AG04450 (cell line): ENCODE results near the gene GPR83. TPM values are rescaled to one million over a fixed set of nuclear protein-coding genes. Genes with fewer than 3 reads are reported as not detected.
A peak's percentile ranks its signal among the peaks of the same experiment; 100 is the strongest.

Experiments used
- CTCF ChIA-PET: fragments of 300-600, 350-600 bp; formaldehyde crosslinking; extraction: SDS; loops from one replicate; lab custom pipeline; 2022; ENCODE audit warnings: antibody characterized with exemption, inconsistent platforms; lab: Charles Lee
- POLR2A ChIA-PET: fragments of 350-600 bp; formaldehyde crosslinking; extraction: SDS; loops from one replicate; lab custom pipeline; 2021; ENCODE audit warnings: antibody characterized with exemption, inconsistent platforms; lab: Yijun Ruan, JAX
- DNase-seq: peaks from one replicate; pipeline ENCODE4 v3.0.0-alpha.2; 2011; ENCODE audit warnings: low read depth, low spot score
- H3K27ac ChIP-seq: one replicate; pipeline ENCODE4 v1.5.1; 2012; ENCODE audit warnings: low read depth, low read length, control low read depth
- H3K27me3 ChIP-seq: one replicate; pipeline ENCODE4 v1.6.0; 2012; ENCODE audit warnings: low read length; ENCODE audit not compliant: control insufficient read depth, insufficient read depth
- H3K4me3 ChIP-seq: 2 replicates; pipeline ENCODE4 v1.5.1; 2011; ENCODE audit warnings: mild to moderate bottlenecking, low read depth, low read length, control low read depth
- H3K9me3 ChIP-seq: 2 replicates; pipeline ENCODE4 v1.5.1; 2012; ENCODE audit warnings: low read length; ENCODE audit not compliant: control insufficient read depth, insufficient read depth
- polyA plus RNA-seq: library from polyadenylated mRNA; depleted of rRNA; stranded (reverse); fragments of >200 nt; gene quantifications from 2 replicates; pipeline ENCODE4 v1.2.3, GENCODE V29; 2011
- TF ChIP-seq, protein P1 (sequence below): IDR thresholded peaks from 2 replicates; pipeline ENCODE4 v1.5.1; 2011; ENCODE audit warnings: low read depth, low read length, control low read depth, inconsistent platforms

GPR83 gene
- polyA plus RNA-seq, 1 experiment = 0.02 TPM

DNA sequence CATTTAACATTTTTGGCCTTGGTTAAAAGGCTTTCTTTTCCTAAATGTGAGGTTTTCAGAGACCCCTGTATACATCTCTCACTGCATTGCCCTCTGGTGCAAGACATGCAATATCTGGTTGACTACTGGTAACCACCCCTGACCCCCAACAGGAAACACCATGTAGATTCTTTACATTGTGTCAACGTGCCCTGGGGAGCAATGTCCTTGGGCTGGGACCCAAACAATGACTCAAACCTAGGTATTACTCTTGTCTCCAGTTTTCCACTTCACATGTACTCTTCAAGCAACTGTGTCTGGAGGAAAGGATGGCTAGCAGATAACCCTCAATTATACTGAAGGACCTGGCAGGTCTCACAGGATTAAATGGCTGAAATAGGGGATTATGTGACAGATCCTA, 1.1 kb upstream of the GPR83 start:
- Histone ChIP-seq H3K27ac (no peak overlapping the region), H3K27me3 (peaks cover 37% of the 10 kb centered on the region), H3K9me3 (no peaks in the 10 kb centered on the region; the same call in 1 of the 2 replicates), H3K4me3 (no peak overlapping the region)
- ChIA-PET CTCF (interaction anchor here (0.9 kb wide), 1 partner anchor 15 kb away, joined by 4 read pairs; no protein-coding TSS in a partner anchor), POLR2A (no interaction called here)
- no peak for DNase-seq
- TF ChIP-seq, protein P1, sequence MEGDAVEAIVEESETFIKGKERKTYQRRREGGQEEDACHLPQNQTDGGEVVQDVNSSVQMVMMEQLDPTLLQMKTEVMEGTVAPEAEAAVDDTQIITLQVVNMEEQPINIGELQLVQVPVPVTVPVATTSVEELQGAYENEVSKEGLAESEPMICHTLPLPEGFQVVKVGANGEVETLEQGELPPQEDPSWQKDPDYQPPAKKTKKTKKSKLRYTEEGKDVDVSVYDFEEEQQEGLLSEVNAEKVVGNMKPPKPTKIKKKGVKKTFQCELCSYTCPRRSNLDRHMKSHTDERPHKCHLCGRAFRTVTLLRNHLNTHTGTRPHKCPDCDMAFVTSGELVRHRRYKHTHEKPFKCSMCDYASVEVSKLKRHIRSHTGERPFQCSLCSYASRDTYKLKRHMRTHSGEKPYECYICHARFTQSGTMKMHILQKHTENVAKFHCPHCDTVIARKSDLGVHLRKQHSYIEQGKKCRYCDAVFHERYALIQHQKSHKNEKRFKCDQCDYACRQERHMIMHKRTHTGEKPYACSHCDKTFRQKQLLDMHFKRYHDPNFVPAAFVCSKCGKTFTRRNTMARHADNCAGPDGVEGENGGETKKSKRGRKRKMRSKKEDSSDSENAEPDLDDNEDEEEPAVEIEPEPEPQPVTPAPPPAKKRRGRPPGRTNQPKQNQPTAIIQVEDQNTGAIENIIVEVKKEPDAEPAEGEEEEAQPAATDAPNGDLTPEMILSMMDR = no peak

DNA sequence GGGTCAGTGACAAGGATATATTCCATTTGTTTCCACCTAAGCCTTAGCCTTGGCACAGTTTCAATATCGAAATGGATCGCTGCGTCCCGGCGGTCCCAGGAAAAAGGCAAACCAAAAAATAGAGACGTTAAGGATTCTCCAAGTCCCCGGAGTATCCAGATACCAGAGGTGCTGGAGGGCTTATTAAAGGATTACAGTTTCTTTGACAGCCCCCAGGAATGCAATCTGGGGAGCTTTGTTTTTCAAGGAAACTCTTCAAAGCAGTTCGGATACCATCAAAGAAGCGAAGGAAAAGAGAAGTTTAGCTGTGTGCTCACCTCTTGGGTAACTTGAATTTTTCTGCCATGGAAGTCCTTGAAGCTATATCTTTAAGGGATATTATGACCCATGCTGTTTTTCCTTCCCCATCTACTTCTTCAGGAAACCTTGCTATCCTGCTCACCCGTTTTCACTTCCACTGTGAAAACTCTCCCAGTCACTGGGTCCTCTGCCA, 600 bp upstream of the GPR83 start:
- CTCF ChIA-PET = interaction anchor here (0.7 to 0.9 kb wide), 2 partner anchors 16 to 231 kb away, joined by 3 to 4 read pairs; no protein-coding TSS in a partner anchor
- POLR2A ChIA-PET = no interaction called here
- Histone ChIP-seq H3K27me3 (peaks cover 42% of the 10 kb centered on the region), H3K27ac (no peak overlapping the region), H3K9me3 (no peaks in the 10 kb centered on the region; the same call in 1 of the 2 replicates), H3K4me3 (peak overlapping the region; percentile 58)
- TF ChIP-seq, protein P1 = no peak
- no peak for DNase-seq

DNA sequence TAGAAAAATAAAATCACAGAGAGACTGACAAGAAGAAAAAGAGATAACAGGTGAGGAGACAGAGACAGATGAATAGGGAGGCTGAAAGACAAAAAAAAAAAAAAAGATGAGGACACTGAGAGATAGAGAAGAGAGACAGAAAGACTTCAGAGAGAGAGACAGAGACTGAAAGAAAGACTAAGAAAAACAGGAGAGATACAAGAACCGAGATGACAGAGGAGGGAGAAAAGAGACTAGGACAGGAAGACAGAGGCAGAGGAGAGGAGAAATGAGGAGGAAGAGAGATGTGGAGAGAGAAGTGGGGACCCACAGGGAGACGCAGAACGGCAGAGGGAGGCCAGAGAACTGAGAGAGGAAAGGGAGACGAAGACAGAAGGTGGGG, 771 bp downstream of the GPR83 start:
- TF ChIP-seq, protein P1 = no peak
- Histone ChIP-seq H3K27me3 (peaks cover 48% of the 10 kb centered on the region), H3K9me3 (no peaks in the 10 kb centered on the region; the same call in 1 of the 2 replicates), H3K4me3 (no peak overlapping the region), H3K27ac (no peak overlapping the region)
- ChIA-PET CTCF (no interaction called here), POLR2A (no interaction called here)
- no peak for DNase-seq

DNA sequence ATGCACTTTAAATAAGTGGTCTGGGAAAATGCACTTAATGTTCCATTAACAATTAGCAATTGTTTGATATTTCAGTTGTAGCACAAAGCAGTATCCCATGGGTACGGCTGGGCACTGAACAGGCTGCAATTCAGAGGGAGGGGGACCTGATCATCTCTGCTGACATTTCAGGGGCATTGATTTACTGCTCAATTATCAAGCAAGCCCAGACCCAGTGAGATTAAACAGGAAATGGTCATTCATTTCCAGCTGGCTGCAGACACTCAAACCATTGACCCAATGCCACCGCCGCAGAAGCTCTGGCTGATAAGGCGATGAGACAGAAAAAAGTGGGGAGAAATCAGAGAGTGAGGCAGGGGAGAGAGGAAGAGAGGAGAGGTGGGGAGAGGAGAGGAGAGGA, 1.2 kb downstream of the GPR83 start:
- peaks cover 48% of the 10 kb centered on the region for H3K27me3 ChIP-seq
- no peak for DNase-seq
- POLR2A ChIA-PET = no interaction called here

DNA sequence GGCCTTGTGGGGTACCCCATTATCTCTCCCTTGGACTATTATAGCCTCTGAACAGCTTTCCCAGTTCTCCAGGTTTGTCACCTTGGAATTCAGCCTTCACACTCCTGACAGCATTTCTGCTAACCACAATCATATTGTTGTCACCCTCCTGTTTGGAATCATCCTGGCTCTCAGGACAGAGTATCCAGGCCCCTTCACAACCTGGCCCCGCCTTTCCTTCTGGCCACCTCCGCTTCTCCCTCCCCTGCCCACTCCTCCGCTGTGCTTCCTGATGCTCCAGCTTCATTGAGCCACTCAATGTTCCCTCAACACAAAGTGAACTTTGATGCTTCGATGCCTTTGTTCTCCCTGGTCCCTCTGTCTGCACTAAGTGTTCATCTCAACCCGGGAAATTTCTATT, 3.1 kb downstream of the GPR83 start:
- Histone ChIP-seq H3K9me3 (no peaks in the 10 kb centered on the region; the same call in 1 of the 2 replicates), H3K27me3 (peaks cover 51% of the 10 kb centered on the region), H3K4me3 (no peak overlapping the region), H3K27ac (no peak overlapping the region)
- DNase-seq = no peak
- ChIA-PET POLR2A (no interaction called here), CTCF (no interaction called here)
- TF ChIP-seq, protein P1 = no peak

More for the DNA sequence above, 1.2 kb downstream of the GPR83 start:
- Histone ChIP-seq H3K4me3 (no peak overlapping the region), H3K27ac (no peak overlapping the region), H3K9me3 (no peaks in the 10 kb centered on the region; the same call in 1 of the 2 replicates)
- CTCF ChIA-PET = no interaction called here
- TF ChIP-seq, protein P1 = no peak
